ENCODE results near the gene TYMP.

TYMP gene

DNA sequence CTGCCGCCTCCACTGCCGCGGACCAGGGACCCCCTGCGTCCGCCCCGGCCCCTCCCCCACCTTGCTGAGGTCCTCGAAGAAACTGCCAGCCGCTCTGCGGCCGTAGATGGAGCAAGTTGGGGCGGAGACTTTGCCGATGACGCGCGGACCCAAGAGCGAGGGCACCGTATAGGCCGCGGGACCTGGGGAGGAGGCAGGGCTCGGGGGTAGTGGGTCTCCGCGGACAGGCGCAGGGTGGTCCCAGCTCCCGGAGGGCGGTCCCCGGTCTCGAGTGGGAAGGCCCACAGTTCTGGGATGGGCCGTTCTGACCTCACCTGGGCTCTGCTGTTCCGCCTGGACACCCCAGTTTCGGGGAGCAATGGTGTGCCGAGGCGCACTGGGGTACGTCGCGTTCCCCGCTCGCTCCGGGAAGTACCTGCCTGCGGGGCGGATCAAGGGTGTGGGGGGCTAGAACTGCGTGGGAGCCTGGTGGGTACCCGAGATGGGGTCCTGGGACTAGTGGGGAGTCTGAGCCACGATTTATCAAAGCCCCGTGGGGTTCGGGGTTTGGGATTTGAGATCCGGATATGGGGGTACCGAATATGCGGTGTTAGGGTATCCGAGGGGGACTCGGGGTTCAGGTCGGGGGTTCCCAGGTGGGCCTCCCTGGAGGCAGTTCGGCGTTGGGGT lies 1.2 kb upstream of the TYMP start:
- TF ChIP-seq, protein P1, sequence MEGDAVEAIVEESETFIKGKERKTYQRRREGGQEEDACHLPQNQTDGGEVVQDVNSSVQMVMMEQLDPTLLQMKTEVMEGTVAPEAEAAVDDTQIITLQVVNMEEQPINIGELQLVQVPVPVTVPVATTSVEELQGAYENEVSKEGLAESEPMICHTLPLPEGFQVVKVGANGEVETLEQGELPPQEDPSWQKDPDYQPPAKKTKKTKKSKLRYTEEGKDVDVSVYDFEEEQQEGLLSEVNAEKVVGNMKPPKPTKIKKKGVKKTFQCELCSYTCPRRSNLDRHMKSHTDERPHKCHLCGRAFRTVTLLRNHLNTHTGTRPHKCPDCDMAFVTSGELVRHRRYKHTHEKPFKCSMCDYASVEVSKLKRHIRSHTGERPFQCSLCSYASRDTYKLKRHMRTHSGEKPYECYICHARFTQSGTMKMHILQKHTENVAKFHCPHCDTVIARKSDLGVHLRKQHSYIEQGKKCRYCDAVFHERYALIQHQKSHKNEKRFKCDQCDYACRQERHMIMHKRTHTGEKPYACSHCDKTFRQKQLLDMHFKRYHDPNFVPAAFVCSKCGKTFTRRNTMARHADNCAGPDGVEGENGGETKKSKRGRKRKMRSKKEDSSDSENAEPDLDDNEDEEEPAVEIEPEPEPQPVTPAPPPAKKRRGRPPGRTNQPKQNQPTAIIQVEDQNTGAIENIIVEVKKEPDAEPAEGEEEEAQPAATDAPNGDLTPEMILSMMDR (IDR thresholded peaks at IDR 0.05) = no peak

DNA sequence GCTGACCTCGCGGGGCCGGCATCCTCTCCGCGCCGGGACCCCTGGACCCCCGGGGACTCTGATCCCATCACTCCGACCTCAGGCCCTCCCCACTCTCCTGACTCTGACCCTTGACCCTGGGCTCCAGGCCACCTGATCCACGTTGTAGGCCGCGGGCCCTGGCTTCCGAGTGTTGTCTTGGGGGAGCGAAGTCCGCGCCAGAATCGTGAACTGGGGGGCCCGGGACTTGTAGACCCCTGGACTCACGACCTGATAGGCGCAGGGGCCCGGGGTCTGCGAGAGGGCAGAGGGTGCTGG lies 716 bp upstream of the TYMP start:
- TF ChIP-seq, protein P1 (IDR thresholded peaks at IDR 0.05) = no peak

DNA sequence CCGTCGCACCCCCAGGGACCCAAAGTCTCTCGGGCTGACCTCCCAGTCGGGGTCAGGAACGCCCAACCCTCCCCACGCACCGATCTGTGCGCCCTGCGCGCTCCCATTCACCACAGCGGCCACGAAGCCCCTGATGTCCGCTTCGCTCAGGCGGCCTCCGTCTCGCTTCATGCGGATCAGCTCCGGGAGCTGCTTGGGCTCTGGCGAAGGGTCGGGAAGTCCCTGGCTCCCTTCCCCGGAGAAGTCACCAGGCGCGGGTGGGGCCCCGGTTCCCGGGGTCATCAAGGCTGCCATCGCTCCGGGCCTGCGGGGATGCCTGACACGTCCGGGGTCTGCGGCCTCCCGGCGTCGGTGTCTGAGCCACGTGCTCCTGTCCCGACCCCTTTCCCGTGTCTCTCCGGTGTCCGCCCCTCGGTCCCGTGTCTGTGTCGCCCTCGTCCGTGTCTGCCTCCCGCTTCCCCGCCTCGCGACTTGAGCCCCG lies 356 bp downstream of the TYMP start:
- TF ChIP-seq, protein P1 (IDR thresholded peaks at IDR 0.05) = no peak

DNA sequence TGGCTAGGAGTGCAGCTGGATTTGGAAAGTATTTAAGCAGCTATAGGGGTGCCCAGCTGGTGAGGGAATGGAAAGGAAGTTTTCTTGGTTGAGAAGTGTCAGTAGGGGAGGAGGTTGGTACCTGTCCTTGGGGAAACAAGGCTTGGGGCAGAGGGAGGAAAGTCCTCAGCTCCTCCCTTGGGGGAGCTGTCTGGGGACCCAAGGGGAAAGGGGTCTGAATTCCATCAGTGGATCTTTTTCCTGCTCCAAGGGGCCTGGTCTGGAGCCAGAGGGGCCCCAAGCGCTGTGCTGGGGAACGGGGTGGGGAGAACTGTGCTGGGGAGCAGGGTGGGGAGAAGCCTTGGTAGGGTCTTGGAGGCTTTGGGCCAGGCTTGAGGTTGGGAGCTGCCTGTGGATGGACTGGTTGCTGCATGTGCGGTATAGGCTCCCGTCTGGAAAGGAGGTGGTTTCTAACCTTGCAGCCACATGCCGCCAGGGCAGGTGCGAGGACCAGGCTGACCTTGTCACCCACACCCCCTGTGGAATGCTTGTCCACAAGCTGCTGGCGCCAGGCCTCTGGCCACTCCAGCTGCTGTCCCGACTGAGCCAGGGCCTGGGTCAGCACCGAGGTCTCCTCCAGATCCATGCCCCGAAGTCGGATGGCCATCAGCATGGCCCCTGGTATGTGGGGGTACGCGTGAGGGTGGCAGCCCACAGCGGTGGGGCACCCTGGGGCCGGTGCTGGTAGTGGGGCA lies 963 bp downstream of the TYMP start:
- TF ChIP-seq, protein P1 (IDR thresholded peaks at IDR 0.05) = no peak

DNA sequence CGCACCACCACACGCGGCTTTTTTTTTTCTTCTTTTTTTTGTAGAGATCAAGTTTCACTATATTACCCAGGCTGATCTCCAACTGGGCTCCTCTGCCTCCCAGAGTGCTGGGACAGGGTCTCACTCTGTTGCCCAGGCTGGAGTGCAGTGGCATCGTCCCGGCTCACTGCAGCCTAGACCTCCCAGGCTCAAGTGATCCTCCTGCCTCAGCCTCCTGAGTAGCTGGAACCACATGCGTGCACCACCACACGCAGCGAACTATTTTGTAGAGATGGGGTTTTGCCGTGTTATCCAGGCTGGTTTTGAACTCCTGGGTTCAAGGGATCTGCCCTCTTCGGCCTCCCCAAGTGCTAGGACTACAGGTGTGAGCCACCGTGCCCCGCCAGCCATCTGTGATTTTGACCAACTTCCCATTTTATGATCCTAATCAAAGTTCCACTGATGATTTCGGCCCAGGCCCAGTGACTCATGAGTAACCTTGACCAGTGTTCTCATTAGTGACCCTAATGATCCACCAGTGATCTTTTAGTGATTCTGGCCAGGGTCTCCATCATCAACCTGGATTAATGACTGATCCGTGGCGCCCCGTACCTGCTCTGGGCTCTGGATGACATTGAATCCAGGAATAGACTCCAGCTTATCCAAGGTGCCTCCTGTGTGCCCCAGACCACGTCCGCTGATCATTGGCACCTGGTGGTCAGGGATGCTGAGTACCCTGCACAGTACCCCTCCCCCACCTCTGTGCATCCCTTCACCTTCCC lies 1.7 kb downstream of the TYMP start:
- TF ChIP-seq, protein P1 (IDR thresholded peaks at IDR 0.05) = no peak

DNA sequence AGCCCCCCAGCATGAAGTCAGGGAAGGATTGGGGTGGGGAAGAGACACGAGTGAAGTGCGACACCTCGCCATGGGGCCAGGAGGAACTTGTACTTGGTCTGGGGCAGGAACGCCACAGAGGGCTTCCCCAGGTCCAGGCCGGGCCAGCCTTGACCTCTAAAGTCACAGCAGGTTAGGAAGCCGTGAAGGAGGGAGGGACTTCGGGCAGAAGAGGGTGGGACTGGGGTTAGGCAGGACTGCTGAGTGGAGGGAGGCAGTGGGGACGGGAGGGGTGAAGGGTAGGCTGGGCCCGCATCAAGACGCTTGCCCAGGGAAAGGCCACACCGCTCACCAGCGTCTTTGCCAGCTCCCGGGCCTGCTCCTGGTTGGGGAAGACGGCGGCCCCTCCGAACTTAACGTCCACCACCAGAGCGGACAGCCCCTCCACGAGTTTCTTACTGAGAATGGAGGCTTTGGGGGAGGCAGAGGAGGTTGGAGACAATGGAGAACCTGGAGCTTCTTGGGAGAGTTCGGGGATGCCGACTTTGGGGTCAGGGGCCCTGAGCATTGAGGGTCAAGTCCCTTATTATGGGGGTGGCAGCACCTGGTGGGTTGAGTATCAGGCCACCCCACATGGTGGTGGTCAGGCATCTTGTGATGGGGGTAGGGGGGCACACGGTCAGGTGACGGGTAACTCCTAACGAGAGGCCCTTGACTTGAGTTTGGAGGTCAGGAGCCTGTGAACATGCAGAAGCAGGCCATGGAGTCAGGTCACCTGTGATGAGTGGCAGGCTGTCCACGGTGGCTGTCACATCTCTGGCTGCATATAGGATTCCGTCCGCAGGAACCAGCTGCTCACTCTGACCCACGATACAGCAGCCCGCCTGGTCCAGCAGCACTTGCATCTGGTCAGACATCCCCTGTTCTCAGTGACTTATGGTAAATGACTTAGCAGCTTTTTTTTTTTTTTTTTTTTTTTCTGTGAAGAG lies 2.7 kb downstream of the TYMP start:
- TF ChIP-seq, protein P1 (IDR thresholded peaks at IDR 0.05) = no peak

All from LNCAP (cell line).